Right renal cortex interstitium (tissue), 3 donors: ENCODE measurements around the gene SLC25A13. TPM values are rescaled to one million over a fixed set of nuclear protein-coding genes. Genes with fewer than 3 reads are reported as not detected.
"Not testable (repeated sequence)": the region's sequence is repeated elsewhere in the genome, so short reads cannot be mapped to it uniquely, and the experiment has no call there.

Source experiments
- DNase-seq, 3 donors: peaks; one replicate each; pipeline ENCODE4 v3.0.0-alpha.2; 2013; ENCODE audit warnings: low read depth in 3 of 3, low spot score in 2 of 3
- polyA plus RNA-seq, 3 donors: library from polyadenylated mRNA; unstranded; fragments of 120-200 nt; gene quantifications; one replicate each; pipeline ENCODE4 v1.2.1, GENCODE V29; 2013; ENCODE audit not compliant: insufficient read length in 3 of 3

The SLC25A13 gene
- polyA plus RNA-seq, 3 donors = 38.6 to 42.1 (median 41.4) TPM

DNA sequence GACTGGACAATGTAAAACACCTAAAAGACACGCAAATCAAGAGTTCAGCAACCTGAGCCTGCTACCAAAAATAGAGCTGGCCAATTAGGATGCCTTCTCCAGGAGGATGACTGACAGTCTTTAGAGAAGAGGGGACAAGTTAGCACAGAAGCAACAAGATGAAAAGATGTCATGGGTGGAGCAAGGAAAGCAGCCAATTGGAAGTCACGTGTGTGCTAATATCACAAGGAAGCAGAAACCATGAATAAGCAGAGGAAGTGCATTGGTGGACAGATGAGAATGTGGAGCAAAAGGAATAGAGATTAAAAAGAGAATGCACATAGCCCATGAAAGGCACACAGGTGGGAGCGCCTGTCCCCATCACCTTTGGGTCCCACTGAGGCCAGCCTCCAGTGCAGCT is 148.1 kb downstream of the SLC25A13 start:
- no peak for DNase-seq

DNA sequence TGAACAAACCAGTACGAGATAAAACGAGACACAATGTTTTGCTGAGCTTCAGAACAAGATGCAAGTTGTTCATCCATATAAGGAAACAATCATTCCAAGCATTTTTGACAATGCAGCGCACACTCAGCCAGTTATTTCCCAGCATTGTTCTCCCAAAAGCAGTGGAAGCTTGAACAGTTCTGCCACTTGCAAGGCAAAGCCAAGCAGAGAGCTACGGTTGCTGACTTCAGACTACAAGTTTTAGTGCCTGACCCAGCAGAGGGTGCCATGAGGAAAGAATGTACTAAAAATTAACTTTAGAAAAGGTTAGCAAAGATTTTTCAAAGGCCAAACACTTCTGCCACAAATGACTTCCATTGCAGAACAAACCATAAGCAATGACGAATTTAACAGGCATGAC is 152.5 kb downstream of the SLC25A13 start:
- no peak for DNase-seq

DNA sequence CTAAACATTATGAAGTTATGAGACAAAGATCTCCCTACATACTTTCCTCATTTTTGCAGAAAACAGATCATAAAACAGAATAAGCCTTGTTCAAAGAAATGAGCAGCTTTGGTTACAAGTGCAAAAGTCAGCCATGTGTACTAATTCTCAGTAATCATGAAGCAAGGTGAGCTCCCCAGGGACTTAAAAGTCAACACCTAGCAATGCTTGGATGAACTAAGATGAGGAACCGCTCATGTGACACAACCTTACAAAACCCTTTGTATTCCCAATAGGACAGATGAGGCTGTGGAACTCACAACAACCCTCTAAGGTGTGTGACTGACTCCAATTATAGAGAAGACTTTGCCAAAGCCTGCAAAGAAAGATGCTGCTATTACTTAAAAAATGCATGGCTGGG is 154.5 kb downstream of the SLC25A13 start:
- no peak for DNase-seq

- DNase-seq = no peak
Measured at GRCh38 chr7:96161897-96162296, 160.0 kb downstream of the SLC25A13 start.

DNA sequence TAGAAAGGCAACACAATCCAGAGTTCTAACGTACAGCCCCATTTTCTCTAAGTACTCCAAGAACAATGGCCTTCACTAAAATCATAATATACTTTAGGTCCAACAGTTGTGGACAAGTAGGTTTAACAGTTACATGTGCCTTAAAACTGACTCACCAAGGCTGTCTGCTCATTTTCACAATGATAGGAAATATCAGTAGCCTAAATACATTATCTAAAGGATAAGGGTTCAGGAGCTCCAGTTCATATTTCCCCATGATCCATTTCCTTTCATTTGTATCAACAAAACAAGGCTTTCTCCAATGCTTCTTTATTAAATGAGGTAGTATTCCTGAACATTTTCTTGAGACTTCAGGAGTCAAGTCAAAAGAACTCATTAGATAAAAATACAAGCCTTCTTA is 164.0 kb downstream of the SLC25A13 start:
- no peak for DNase-seq

DNA sequence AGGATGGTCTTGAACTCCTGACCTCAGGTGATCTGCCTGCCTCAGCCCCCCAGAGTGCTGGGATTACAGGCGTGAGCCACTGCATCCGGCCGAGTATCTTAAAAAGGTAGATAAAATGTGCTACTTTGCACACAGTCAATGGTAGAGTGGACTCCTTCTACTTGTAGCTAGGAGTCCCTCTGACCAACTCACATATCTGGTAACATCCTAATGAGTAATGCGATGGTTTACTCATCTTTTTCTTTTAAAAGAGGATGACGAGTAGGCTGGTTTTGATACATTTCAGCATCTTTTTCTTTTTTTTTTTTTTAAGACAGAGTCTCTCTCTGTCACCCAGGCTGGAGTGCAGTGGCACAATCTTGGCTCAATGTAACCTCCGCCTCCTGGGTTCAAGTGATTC is 167.4 kb downstream of the SLC25A13 start:
- DNase-seq = not testable (repeated sequence)

- DNase-seq = no peak
Measured at GRCh38 chr7:96152706-96153105, 169.2 kb downstream of the SLC25A13 start.

- DNase-seq = no peak
Measured at GRCh38 chr7:96151889-96152288, 170.0 kb downstream of the SLC25A13 start.

GRCh38 chr7:96144260-96144526 is 177.7 kb downstream of the SLC25A13 start:
- DNase-seq = no peak

GRCh38 chr7:96143495-96144259 is 178.2 kb downstream of the SLC25A13 start:
- no peak for DNase-seq

GRCh38 chr7:96136600-96137239 is 185.2 kb downstream of the SLC25A13 start:
- DNase-seq = no peak

GRCh38 chr7:96135241-96135640 is 186.7 kb downstream of the SLC25A13 start:
- DNase-seq = no peak

- no peak for DNase-seq
Measured at GRCh38 chr7:96131525-96131924, 190.4 kb downstream of the SLC25A13 start.

GRCh38 chr7:96127746-96128145 is 194.2 kb downstream of the SLC25A13 start:
- DNase-seq = no peak

GRCh38 chr7:96126382-96126781 is 195.5 kb downstream of the SLC25A13 start:
- DNase-seq = no peak

GRCh38 chr7:96122746-96123145 is 199.2 kb downstream of the SLC25A13 start:
- no peak for DNase-seq

DNA sequence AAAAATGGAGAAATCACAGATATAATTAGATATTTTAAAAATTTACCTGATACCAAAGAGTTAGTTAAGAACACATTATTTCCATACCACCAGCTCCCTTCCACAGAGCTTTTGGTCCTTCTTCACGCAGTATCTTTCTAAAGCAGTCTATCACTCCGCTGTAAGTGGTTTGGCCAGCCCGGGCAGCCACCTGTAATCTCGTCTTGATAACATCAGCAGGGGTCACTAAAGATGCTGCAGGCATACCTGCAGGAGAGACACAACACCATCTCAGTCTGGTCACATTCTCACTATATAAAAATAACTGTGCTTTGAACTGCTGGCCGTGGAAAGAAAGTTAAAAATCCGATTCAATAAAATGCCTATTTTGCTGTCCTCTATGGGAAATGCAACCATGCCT is 200.1 kb downstream of the SLC25A13 start:
- no peak for DNase-seq

GRCh38 chr7:96120445-96121225 is 201.3 kb downstream of the SLC25A13 start:
- no peak for DNase-seq

DNA sequence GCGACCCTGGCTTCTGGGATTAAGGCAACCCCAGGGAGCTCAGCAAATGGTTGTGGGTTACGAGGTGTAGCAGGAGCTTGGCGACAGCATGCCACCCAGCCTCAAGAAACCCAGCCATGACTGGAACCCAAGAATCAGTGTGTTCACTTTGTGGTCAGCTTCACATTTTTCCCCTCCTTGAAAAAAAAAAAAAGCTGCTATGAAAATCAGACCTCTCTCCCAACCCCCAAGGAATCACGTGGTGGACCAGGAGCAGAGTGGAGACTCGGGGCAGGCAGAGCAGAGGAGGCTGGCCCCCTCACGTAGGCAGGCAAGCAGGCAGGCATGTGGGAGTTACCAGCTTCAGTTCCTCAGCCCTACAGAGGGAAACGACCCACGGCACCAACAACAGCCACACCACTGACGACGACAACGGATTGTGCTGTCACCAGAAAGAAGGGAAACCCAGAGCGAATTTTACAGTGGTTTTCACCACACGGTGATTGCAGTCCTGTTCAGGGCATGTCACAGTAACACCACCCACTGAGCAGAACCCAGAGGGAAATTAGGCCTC is 203.4 kb downstream of the SLC25A13 start:
- no peak for DNase-seq

DNA sequence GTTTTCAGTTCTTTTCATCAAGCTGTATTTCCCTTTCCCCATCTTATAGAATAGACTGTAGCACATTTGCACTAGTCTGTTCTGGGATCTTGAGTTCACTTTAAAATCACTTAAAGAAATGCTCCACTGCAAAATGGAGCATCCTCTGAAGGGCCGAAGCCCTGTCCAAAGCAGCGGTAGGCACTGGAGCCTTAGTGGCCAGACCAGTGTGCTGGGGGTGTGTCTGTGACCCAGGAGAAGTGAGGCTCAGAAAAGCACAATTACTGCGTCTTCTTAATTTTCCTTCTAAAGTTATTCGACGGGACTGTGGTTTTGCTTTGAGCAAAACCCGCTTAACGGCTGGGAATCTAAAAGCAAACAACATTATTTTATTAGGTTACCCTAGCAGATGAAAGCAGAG is 205.7 kb downstream of the SLC25A13 start:
- no peak for DNase-seq

DNA sequence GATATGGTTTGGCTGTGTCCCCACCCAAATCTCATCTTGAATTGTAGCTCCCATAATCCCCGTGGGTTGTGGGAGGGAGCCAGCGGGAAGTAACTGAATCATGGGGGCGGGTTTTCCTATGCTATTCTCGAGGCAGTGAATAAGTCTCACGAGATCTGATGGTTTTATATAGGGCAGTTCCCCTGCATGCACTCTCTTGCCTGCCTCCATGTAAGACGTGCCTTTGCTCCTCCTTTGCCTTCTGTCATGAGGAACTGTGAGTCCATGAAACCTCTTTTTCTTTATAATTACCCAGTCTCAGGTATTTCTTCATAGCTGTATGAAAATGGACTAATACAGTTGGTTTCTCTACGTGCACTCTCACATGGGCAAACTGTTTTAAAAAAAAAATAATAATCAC is 207.7 kb downstream of the SLC25A13 start:
- DNase-seq = no peak

- no peak for DNase-seq
Measured at GRCh38 chr7:96111405-96111804, 210.5 kb downstream of the SLC25A13 start.
